ENCODE data around the gene GABARAPL2.

GABARAPL2 gene

GRCh38 chr16:75566040-75566757, at the start of gene GABARAPL2:
Gene GABARAPL2, plus strand, starts transcription at chr16:75566379. Its CDS starts 108 bp downstream, at chr16:75566487.
- H3K27ac ChIP-seq (ENCODE audit: low read length) = no peak within 1 kb of the TSS
- no peaks in the 10 kb centered on the region for H3K9me3 ChIP-seq (ENCODE audit: control insufficient read depth, insufficient read depth, low read length)
- H3K4me3 ChIP-seq (ENCODE audit: low read length) = peak within 1 kb of the TSS; percentile 81
- no peaks in the 10 kb centered on the region for H3K4me1 ChIP-seq (ENCODE audit: control insufficient read depth, insufficient read depth, low read length)
- no peaks in the 10 kb centered on the region for H3K27me3 ChIP-seq (ENCODE audit: control insufficient read depth, insufficient read depth, low read length)
- no peak for DNase-seq (ENCODE audit: low read depth, low spot score)
- WGBS (ENCODE audit: insufficient coverage, insufficient read length) = no CpG with 5 or more reads among the region's 69 CpGs
- no peaks in the 10 kb centered on the region; the same call in 1 of the 2 replicates for H3K36me3 ChIP-seq (ENCODE audit: control insufficient read depth, insufficient read depth, low read length)

- WGBS (ENCODE audit: insufficient coverage, insufficient read length) = no CpG with 5 or more reads among the region's 6 CpGs
Measured at GRCh38 chr16:75519175-75519574, 47.0 kb upstream of the GABARAPL2 start.

GRCh38 chr16:75526032-75526790, 40.0 kb upstream of the GABARAPL2 start:
- no CpG with 5 or more reads among the region's 5 CpGs for WGBS (ENCODE audit: insufficient coverage, insufficient read length)
- H3K27me3 ChIP-seq (ENCODE audit: control insufficient read depth, insufficient read depth, low read length) = no peaks in the 10 kb centered on the region
- DNase-seq (ENCODE audit: low read depth, low spot score) = no peak

More at GRCh38 chr16:75519175-75519574, 47.0 kb upstream of the GABARAPL2 start:
- DNase-seq (ENCODE audit: low read depth, low spot score) = no peak
- no peak overlapping the region for H3K4me3 ChIP-seq (ENCODE audit: low read length)
- H3K4me1 ChIP-seq (ENCODE audit: control insufficient read depth, insufficient read depth, low read length) = no peaks in the 10 kb centered on the region
- H3K9me3 ChIP-seq (ENCODE audit: control insufficient read depth, insufficient read depth, low read length) = no peaks in the 10 kb centered on the region
- H3K27me3 ChIP-seq (ENCODE audit: control insufficient read depth, insufficient read depth, low read length) = no peaks in the 10 kb centered on the region
- H3K27ac ChIP-seq (ENCODE audit: low read length) = no peak overlapping the region
- H3K36me3 ChIP-seq (ENCODE audit: control insufficient read depth, insufficient read depth, low read length) = no peaks in the 10 kb centered on the region

GRCh38 chr16:75527825-75528299, 38.3 kb upstream of the GABARAPL2 start:
- no peaks in the 10 kb centered on the region; the same call in 1 of the 2 replicates for H3K36me3 ChIP-seq (ENCODE audit: control insufficient read depth, insufficient read depth, low read length)
- no peaks in the 10 kb centered on the region for H3K27me3 ChIP-seq (ENCODE audit: control insufficient read depth, insufficient read depth, low read length)
- no peak overlapping the region for H3K4me3 ChIP-seq (ENCODE audit: low read length)
- no peak overlapping the region for H3K27ac ChIP-seq (ENCODE audit: low read length)
- no peak for DNase-seq (ENCODE audit: low read depth, low spot score)
- no peaks in the 10 kb centered on the region; the same call in 1 of the 2 replicates for H3K4me1 ChIP-seq (ENCODE audit: control insufficient read depth, insufficient read depth, low read length)
- no peaks in the 10 kb centered on the region for H3K9me3 ChIP-seq (ENCODE audit: control insufficient read depth, insufficient read depth, low read length)
- WGBS (ENCODE audit: insufficient coverage, insufficient read length) = no CpG with 5 or more reads among the region's 5 CpGs

More at GRCh38 chr16:75526032-75526790, 40.0 kb upstream of the GABARAPL2 start:
- Histone ChIP-seq H3K4me1 (ENCODE audit: control insufficient read depth, insufficient read depth, low read length) (no peaks in the 10 kb centered on the region; the same call in 1 of the 2 replicates), H3K36me3 (ENCODE audit: control insufficient read depth, insufficient read depth, low read length) (no peaks in the 10 kb centered on the region; the same call in 1 of the 2 replicates), H3K27ac (ENCODE audit: low read length) (no peak overlapping the region), H3K4me3 (ENCODE audit: low read length) (no peak overlapping the region), H3K9me3 (ENCODE audit: control insufficient read depth, insufficient read depth, low read length) (no peaks in the 10 kb centered on the region)

- no peaks in the 10 kb centered on the region; the same call in 1 of the 2 replicates for H3K36me3 ChIP-seq (ENCODE audit: control insufficient read depth, insufficient read depth, low read length)
- DNase-seq (ENCODE audit: low read depth, low spot score) = no peak
- H3K4me1 ChIP-seq (ENCODE audit: control insufficient read depth, insufficient read depth, low read length) = no peaks in the 10 kb centered on the region; the same call in 1 of the 2 replicates
- no peak overlapping the region for H3K27ac ChIP-seq (ENCODE audit: low read length)
- H3K4me3 ChIP-seq (ENCODE audit: low read length) = no peak overlapping the region
- H3K9me3 ChIP-seq (ENCODE audit: control insufficient read depth, insufficient read depth, low read length) = no peaks in the 10 kb centered on the region
- H3K27me3 ChIP-seq (ENCODE audit: control insufficient read depth, insufficient read depth, low read length) = no peaks in the 10 kb centered on the region
- WGBS (ENCODE audit: insufficient coverage, insufficient read length) = no CpG with 5 or more reads among the region's 81 CpGs
Measured at GRCh38 chr16:75529056-75529905, 36.9 kb upstream of the GABARAPL2 start.

- H3K36me3 ChIP-seq (ENCODE audit: control insufficient read depth, insufficient read depth, low read length) = no peaks in the 10 kb centered on the region; the same call in 1 of the 2 replicates
- WGBS (ENCODE audit: insufficient coverage, insufficient read length) = no CpG with 5 or more reads among the region's 29 CpGs
- no peaks in the 10 kb centered on the region; the same call in 1 of the 2 replicates for H3K4me1 ChIP-seq (ENCODE audit: control insufficient read depth, insufficient read depth, low read length)
- no peaks in the 10 kb centered on the region for H3K9me3 ChIP-seq (ENCODE audit: control insufficient read depth, insufficient read depth, low read length)
- no peak overlapping the region for H3K4me3 ChIP-seq (ENCODE audit: low read length)
- no peak for DNase-seq (ENCODE audit: low read depth, low spot score)
- H3K27me3 ChIP-seq (ENCODE audit: control insufficient read depth, insufficient read depth, low read length) = no peaks in the 10 kb centered on the region
- H3K27ac ChIP-seq (ENCODE audit: low read length) = no peak overlapping the region
Measured at GRCh38 chr16:75529959-75530358, 36.2 kb upstream of the GABARAPL2 start.

GRCh38 chr16:75532142-75532765, 33.9 kb upstream of the GABARAPL2 start:
- no peaks in the 10 kb centered on the region for H3K27me3 ChIP-seq (ENCODE audit: control insufficient read depth, insufficient read depth, low read length)
- DNase-seq (ENCODE audit: low read depth, low spot score) = no peak
- no peaks in the 10 kb centered on the region; the same call in 1 of the 2 replicates for H3K36me3 ChIP-seq (ENCODE audit: control insufficient read depth, insufficient read depth, low read length)
- H3K4me1 ChIP-seq (ENCODE audit: control insufficient read depth, insufficient read depth, low read length) = no peaks in the 10 kb centered on the region; the same call in 1 of the 2 replicates
- no peak overlapping the region for H3K27ac ChIP-seq (ENCODE audit: low read length)
- no CpG with 5 or more reads among the region's 8 CpGs for WGBS (ENCODE audit: insufficient coverage, insufficient read length)
- H3K4me3 ChIP-seq (ENCODE audit: low read length) = no peak overlapping the region
- no peaks in the 10 kb centered on the region for H3K9me3 ChIP-seq (ENCODE audit: control insufficient read depth, insufficient read depth, low read length)

GRCh38 chr16:75532791-75533190, 33.4 kb upstream of the GABARAPL2 start:
- no peak overlapping the region for H3K27ac ChIP-seq (ENCODE audit: low read length)
- H3K4me1 ChIP-seq (ENCODE audit: control insufficient read depth, insufficient read depth, low read length) = no peaks in the 10 kb centered on the region; the same call in 1 of the 2 replicates
- WGBS (ENCODE audit: insufficient coverage, insufficient read length) = no CpG with 5 or more reads among the region's 2 CpGs
- no peaks in the 10 kb centered on the region for H3K27me3 ChIP-seq (ENCODE audit: control insufficient read depth, insufficient read depth, low read length)
- DNase-seq (ENCODE audit: low read depth, low spot score) = no peak
- H3K36me3 ChIP-seq (ENCODE audit: control insufficient read depth, insufficient read depth, low read length) = no peaks in the 10 kb centered on the region; the same call in 1 of the 2 replicates
- H3K9me3 ChIP-seq (ENCODE audit: control insufficient read depth, insufficient read depth, low read length) = no peaks in the 10 kb centered on the region
- H3K4me3 ChIP-seq (ENCODE audit: low read length) = no peak overlapping the region

- no peak overlapping the region for H3K27ac ChIP-seq (ENCODE audit: low read length)
- no CpG with 5 or more reads among the region's 19 CpGs for whole genome bisulfite sequencing (ENCODE audit: insufficient coverage, insufficient read length)
- H3K9me3 ChIP-seq (ENCODE audit: control insufficient read depth, insufficient read depth, low read length) = no peaks in the 10 kb centered on the region
Measured at GRCh38 chr16:75534560-75535205, 31.5 kb upstream of the GABARAPL2 start.

More at GRCh38 chr16:75534560-75535205, 31.5 kb upstream of the GABARAPL2 start:
- H3K27me3 ChIP-seq (ENCODE audit: control insufficient read depth, insufficient read depth, low read length) = no peaks in the 10 kb centered on the region
- DNase-seq (ENCODE audit: low read depth, low spot score) = no peak
- no peaks in the 10 kb centered on the region for H3K4me1 ChIP-seq (ENCODE audit: control insufficient read depth, insufficient read depth, low read length)
- no peak overlapping the region for H3K4me3 ChIP-seq (ENCODE audit: low read length)
- H3K36me3 ChIP-seq (ENCODE audit: control insufficient read depth, insufficient read depth, low read length) = no peaks in the 10 kb centered on the region; the same call in 1 of the 2 replicates
